DND-41 (cell line): Measurements from ENCODE around the gene TMEM208.

Experiments
- ATAC-seq: fragments of 200-7000 bp; cut with Tn5 transposase; 3 replicates; pipeline ENCODE4 v1.9.1; 2021; ENCODE audit warnings: low read depth; ENCODE audit not compliant: insufficient read depth
- DNase-seq: peaks from one replicate; pipeline ENCODE4 v3.0.0-alpha.2; 2020
- H2AFZ ChIP-seq: 2 replicates; pipeline ENCODE4 v1.6.0; 2012; ENCODE audit warnings: low read depth, low read length
- H3K27ac ChIP-seq: 2 replicates; pipeline ENCODE4 v1.5.1; 2012; ENCODE audit warnings: low read length, inconsistent platforms
- H3K27me3 ChIP-seq: fragments of 200-600 bp; sonication (generic); 2 replicates; pipeline ENCODE4 v1.6.0; 2012; ENCODE audit warnings: low read length, mild to moderate bottlenecking, inconsistent platforms; ENCODE audit not compliant: insufficient read depth, poor library complexity
- H3K36me3 ChIP-seq: 2 replicates; pipeline ENCODE4 v1.5.1; 2012; ENCODE audit warnings: low read length, inconsistent platforms; ENCODE audit not compliant: insufficient read depth
- H3K4me1 ChIP-seq: 2 replicates; pipeline ENCODE4 v1.5.1; 2012; ENCODE audit warnings: mild to moderate bottlenecking, low read length; ENCODE audit not compliant: insufficient read depth
- H3K4me2 ChIP-seq: 2 replicates; pipeline ENCODE4 v1.6.0; 2012; ENCODE audit warnings: mild to moderate bottlenecking, moderate library complexity, low read length, inconsistent platforms; ENCODE audit not compliant: insufficient read depth
- H3K4me3 ChIP-seq, 2 experiments: fragments of 200-600 bp in 1 of 2; shearing (Covaris generic) in 1 of 2; 2 replicates each; pipeline ENCODE4 v1.5.1; 2012 to 2016; ENCODE audit warnings: inconsistent platforms in 2 of 2, low read length in 2 of 2, mild to moderate bottlenecking in 2 of 2, low read depth in 1 of 2, moderate library complexity in 1 of 2
- H3K79me2 ChIP-seq: 2 replicates; pipeline ENCODE4 v1.6.0; 2012; ENCODE audit warnings: low read length, inconsistent platforms; ENCODE audit not compliant: insufficient read depth
- H3K9ac ChIP-seq: 2 replicates; pipeline ENCODE4 v1.6.0; 2012; ENCODE audit warnings: low read depth, mild to moderate bottlenecking, inconsistent platforms, low read length, moderate library complexity
- H3K9me3 ChIP-seq: 2 replicates; pipeline ENCODE4 v1.5.1; 2012; ENCODE audit warnings: low read length, moderate library complexity, mild to moderate bottlenecking, inconsistent platforms; ENCODE audit not compliant: insufficient read depth, severe bottlenecking
- H4K20me1 ChIP-seq: 2 replicates; pipeline ENCODE4 v1.6.0; 2012; ENCODE audit warnings: low read length; ENCODE audit not compliant: insufficient read depth
- CTCF ChIP-seq: IDR thresholded peaks from 2 replicates; pipeline ENCODE4 v1.5.1; 2012; ENCODE audit warnings: borderline replicate concordance, low read length, moderate library complexity, mild to moderate bottlenecking; ENCODE audit not compliant: poor library complexity, severe bottlenecking; ENCODE audit errors: extremely low read depth
- EZH2 ChIP-seq: IDR thresholded peaks from 3 replicates; pipeline ENCODE4 v1.6.1; 2012; ENCODE audit warnings: borderline replicate concordance, low read depth, mild to moderate bottlenecking, moderate library complexity, low read length, inconsistent platforms; ENCODE audit not compliant: severe bottlenecking

TMEM208 gene

DNA sequence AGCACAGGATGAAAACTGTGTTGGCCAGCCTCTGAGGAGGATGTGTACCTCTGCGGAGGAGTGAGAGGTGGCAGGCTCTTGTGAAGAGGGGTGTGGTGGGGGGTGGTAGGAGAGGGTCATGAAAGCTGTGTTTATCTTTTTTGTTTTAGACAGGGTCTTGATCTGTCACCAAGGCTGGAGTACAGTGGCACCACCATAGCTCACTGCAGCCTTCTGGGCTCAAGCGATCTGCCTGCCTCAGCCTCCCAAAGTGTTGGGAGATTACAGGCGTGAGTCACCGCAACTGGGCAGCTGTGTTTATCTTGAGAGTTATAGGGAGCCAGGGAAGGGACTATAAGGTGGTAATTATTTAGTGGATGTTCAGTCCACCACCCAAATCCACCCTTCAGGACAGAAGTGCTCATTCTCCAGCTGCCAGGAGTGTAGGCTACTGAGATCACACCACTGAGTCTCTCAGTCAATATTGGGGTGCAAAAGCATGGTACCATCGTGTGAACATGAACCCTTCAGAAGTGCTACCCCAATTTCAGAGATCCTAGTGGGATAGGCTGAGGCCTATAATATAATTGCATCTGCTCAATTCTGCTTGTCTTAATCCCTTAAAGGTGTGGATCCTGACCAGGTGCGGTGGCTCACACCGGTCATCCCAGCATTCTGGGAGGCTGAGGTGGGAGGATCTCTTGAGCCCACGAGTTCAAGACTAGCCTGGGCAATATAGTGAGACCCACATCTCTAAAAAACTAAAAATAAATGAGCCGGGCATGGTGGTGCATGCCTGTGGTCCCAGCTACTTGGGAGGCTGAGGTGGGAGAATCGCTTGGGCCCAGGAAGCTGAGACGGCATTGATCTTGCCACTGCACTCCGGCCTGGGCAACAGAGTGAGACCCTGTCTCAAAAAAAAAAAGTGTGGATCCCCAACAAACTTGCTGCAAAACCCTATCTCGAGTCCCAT lies 36.2 kb upstream of the TMEM208 start:
- TF ChIP-seq EZH2 (no peak), CTCF (no peak)
- H3K36me3 ChIP-seq, result peaks cover 34% of the 10 kb centered on the region
- H3K4me2 ChIP-seq, result peak overlapping the region; percentile 96
- peaks cover 25% of the 10 kb centered on the region for H4K20me1 ChIP-seq
- peak overlapping the region; percentile 80 for H2AFZ ChIP-seq
- no peaks in the 10 kb centered on the region for H3K9me3 ChIP-seq
- DNase-seq (no peak), ATAC-seq (no peak)
- peaks cover 41% of the 10 kb centered on the region for H3K79me2 ChIP-seq
- peak overlapping the region in 1 of 2 experiments; percentile 94; a peak in 1 of 4 replicates for H3K4me3 ChIP-seq
- H3K9ac ChIP-seq, result peak overlapping the region; percentile 85
- no peak overlapping the region for H3K27ac ChIP-seq
- H3K4me1 ChIP-seq, result peaks cover 40% of the 10 kb centered on the region
- H3K27me3 ChIP-seq, result no peaks in the 10 kb centered on the region

DNA sequence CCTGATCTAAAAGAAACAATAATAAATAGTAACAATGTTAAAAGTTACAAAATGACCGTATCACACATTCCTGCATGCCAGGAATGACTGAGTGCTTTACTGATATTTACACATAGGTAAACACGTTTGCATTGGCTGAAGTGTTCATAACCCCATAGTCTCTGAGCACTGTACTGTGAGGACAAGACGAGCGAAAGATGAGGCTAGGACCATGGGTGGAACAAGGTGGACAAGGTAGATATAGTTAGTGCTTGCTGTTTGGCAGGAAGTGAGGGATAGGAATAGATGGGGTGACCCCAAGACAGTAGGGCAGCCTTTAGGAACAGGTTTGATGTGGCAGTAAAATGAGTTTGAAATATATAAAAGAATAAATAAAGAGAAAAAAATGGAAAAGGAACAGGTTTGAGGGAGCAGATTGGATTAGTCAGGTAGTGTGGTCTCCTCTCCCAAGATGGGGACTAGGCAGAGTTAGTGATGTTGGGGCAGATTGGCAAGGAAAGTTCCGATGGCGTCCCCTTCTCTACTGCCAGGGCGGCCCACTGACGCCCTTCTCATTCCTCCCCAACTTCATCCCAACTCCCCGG lies 35.4 kb upstream of the TMEM208 start:
- H3K79me2 ChIP-seq, result peaks cover 41% of the 10 kb centered on the region
- H3K27me3 ChIP-seq, result no peaks in the 10 kb centered on the region
- peak overlapping the region; percentile 96 for H3K4me2 ChIP-seq
- peak overlapping the region; percentile 85 for H3K9ac ChIP-seq
- peaks cover 42% of the 10 kb centered on the region for H3K36me3 ChIP-seq
- H3K4me1 ChIP-seq, result peaks cover 37% of the 10 kb centered on the region
- TF ChIP-seq EZH2 (no peak), CTCF (no peak)
- DNase-seq, result no peak
- H4K20me1 ChIP-seq, result peaks cover 29% of the 10 kb centered on the region
- H2AFZ ChIP-seq, result peak overlapping the region; percentile 80
- ATAC-seq, result 0 out of 3 replicates have a peak, but pooled peaks have one; percentile 0
- H3K9me3 ChIP-seq, result no peaks in the 10 kb centered on the region
- peak overlapping the region; percentile 80 for H3K27ac ChIP-seq
- H3K4me3 ChIP-seq, result peak overlapping the region; percentile 92 to 94; a peak in 3 of 4 replicates

DNA sequence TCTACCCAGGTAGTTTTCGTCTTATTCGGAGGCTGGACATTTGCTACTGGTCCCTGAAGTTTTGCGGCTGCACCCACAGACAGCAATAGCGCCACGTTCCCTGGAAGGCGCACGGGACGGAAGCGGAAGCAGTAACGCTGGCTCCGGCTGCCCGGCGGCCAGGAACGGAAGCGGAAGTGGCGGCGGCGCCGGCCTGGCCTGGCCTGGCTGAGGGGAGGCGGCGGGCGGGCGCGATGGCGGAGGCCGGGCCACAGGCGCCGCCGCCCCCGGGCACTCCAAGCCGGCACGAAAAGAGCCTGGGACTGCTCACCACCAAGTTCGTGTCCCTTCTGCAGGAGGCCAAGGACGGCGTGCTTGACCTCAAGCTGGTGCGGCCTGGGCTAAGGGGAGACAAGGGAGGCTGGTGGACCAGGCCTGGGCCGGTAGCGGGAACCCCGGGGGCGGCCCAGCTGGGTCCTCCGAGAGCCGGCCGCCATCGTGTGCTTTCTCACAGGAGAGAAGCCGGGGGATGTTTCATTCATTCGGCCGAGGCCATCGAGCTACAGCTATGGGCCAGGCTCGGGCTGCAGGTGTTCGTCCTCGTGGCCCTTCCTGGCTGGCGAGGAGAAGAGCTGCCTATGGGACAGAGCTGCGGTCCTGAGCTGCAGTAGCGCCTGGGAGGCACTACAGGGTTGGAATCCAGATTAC lies 34.8 kb upstream of the TMEM208 start, which contains the start of gene E2F4:
Gene E2F4, plus strand, starts transcription at position 161 of the 687 bp plus-strand sequence. Its CDS starts 73 bp downstream, at position 234.
- H3K27ac ChIP-seq, result peak within 1 kb of the TSS; percentile 80
- peaks cover 37% of the 10 kb centered on the region for H3K4me1 ChIP-seq
- TF ChIP-seq CTCF, result no peak
- TF ChIP-seq EZH2, result no peak
- H4K20me1 ChIP-seq, result peaks cover 34% of the 10 kb centered on the region
- peaks cover 41% of the 10 kb centered on the region for H3K79me2 ChIP-seq
- H3K27me3 ChIP-seq, result no peaks in the 10 kb centered on the region
- peak; percentile 98 for ATAC-seq
- H3K4me3 ChIP-seq, result peak within 1 kb of the TSS; percentile 92 to 94
- H2AFZ ChIP-seq, result peak within 1 kb of the TSS; percentile 80
- peak within 1 kb of the TSS; percentile 96 for H3K4me2 ChIP-seq
- no peaks in the 10 kb centered on the region for H3K9me3 ChIP-seq
- peak within 1 kb of the TSS; percentile 85 for H3K9ac ChIP-seq
- peak; percentile 89 for DNase-seq
- H3K36me3 ChIP-seq, result peaks cover 48% of the 10 kb centered on the region
